Memory B cell (primary cell): ENCODE data around the gene MTIF3.
A peak's percentile ranks its signal among the peaks of the same experiment; 100 is the strongest.

Source experiments
- ATAC-seq: fragments of 150-1000 bp; cut with Tn5 transposase; 2 replicates; pipeline ENCODE4 v1.10.0; 2021; ENCODE audit warnings: low read depth, mild to moderate bottlenecking, moderate library complexity
- DNase-seq, 2 donors: peaks; one replicate each; pipeline ENCODE4 v3.0.0; 2022; ENCODE audit warnings: low spot score in 2 of 2
- H3K27ac Mint-ChIP-seq: one replicate; pipeline ENCODE4 v1.8.0; 2022; ENCODE audit warnings: mild to moderate bottlenecking, moderate library complexity, mixed read lengths
- H3K27me3 Mint-ChIP-seq: one replicate; pipeline ENCODE4 v1.8.0; 2022; ENCODE audit warnings: mixed read lengths
- H3K36me3 Mint-ChIP-seq: one replicate; pipeline ENCODE4 v1.8.0; 2022; ENCODE audit warnings: mild to moderate bottlenecking, mixed read lengths
- H3K4me1 Mint-ChIP-seq: one replicate; pipeline ENCODE4 v1.8.0; 2022; ENCODE audit warnings: mixed read lengths
- H3K4me3 Mint-ChIP-seq: one replicate; pipeline ENCODE4 v1.8.0; 2022; ENCODE audit warnings: mild to moderate bottlenecking, moderate library complexity, mixed read lengths
- H3K9me3 Mint-ChIP-seq: one replicate; pipeline ENCODE4 v1.8.0; 2022; ENCODE audit warnings: mixed read lengths

MTIF3 gene

GRCh38 chr13:27449936-27450828, at the start of gene MTIF3:
MTIF3 (minus strand) TSS chr13:27450564; CDS start chr13:27440448, 10,116 bp downstream.
- H3K9me3 Mint-ChIP-seq: peaks cover 2% of the 10 kb centered on the region
- ATAC-seq (peak; percentile 75), DNase-seq (peak; percentile 94 to 97)
- peak within 1 kb of the TSS; percentile 98 for H3K27ac Mint-ChIP-seq
- peaks cover 35% of the 10 kb centered on the region for H3K4me1 Mint-ChIP-seq
- H3K4me3 Mint-ChIP-seq: peak within 1 kb of the TSS; percentile 95
- H3K27me3 Mint-ChIP-seq: no peaks in the 10 kb centered on the region
- peaks cover 9% of the 10 kb centered on the region for H3K36me3 Mint-ChIP-seq

GRCh38 chr13:27497563-27498230, 47.3 kb upstream of the MTIF3 start:
- Mint-ChIP-seq H3K27me3 (no peaks in the 10 kb centered on the region), H3K9me3 (no peaks in the 10 kb centered on the region), H3K27ac (no peak overlapping the region), H3K4me3 (no peak overlapping the region), H3K36me3 (no peaks in the 10 kb centered on the region), H3K4me1 (no peaks in the 10 kb centered on the region)
- no peak for DNase-seq
- ATAC-seq: no peak

- H3K36me3 Mint-ChIP-seq: no peaks in the 10 kb centered on the region
- no peak overlapping the region for H3K4me3 Mint-ChIP-seq
- DNase-seq (no peak), ATAC-seq (no peak)
- H3K27ac Mint-ChIP-seq: no peak overlapping the region
- H3K27me3 Mint-ChIP-seq: no peaks in the 10 kb centered on the region
- no peaks in the 10 kb centered on the region for H3K4me1 Mint-ChIP-seq
- no peaks in the 10 kb centered on the region for H3K9me3 Mint-ChIP-seq
Observed at GRCh38 chr13:27496536-27497273, 46.3 kb upstream of the MTIF3 start.

- Mint-ChIP-seq H3K36me3 (no peaks in the 10 kb centered on the region), H3K4me3 (no peak overlapping the region), H3K4me1 (no peaks in the 10 kb centered on the region), H3K27me3 (no peaks in the 10 kb centered on the region), H3K27ac (no peak overlapping the region), H3K9me3 (no peaks in the 10 kb centered on the region)
- DNase-seq: no peak
- no peak for ATAC-seq
Observed at GRCh38 chr13:27496006-27496405, 45.6 kb upstream of the MTIF3 start.

- no peaks in the 10 kb centered on the region for H3K27me3 Mint-ChIP-seq
- H3K4me1 Mint-ChIP-seq: no peaks in the 10 kb centered on the region
- ATAC-seq (no peak), DNase-seq (no peak)
- no peaks in the 10 kb centered on the region for H3K36me3 Mint-ChIP-seq
- no peak overlapping the region for H3K27ac Mint-ChIP-seq
- no peak overlapping the region for H3K4me3 Mint-ChIP-seq
- no peaks in the 10 kb centered on the region for H3K9me3 Mint-ChIP-seq
Observed at GRCh38 chr13:27495551-27495950, 45.2 kb upstream of the MTIF3 start.

- ATAC-seq (no peak), DNase-seq (no peak)
- Mint-ChIP-seq H3K4me1 (no peaks in the 10 kb centered on the region), H3K4me3 (no peak overlapping the region), H3K27me3 (no peaks in the 10 kb centered on the region), H3K27ac (no peak overlapping the region), H3K36me3 (no peaks in the 10 kb centered on the region), H3K9me3 (no peaks in the 10 kb centered on the region)
Observed at GRCh38 chr13:27493981-27494380, 43.6 kb upstream of the MTIF3 start.

- no peak overlapping the region for H3K4me3 Mint-ChIP-seq
- H3K4me1 Mint-ChIP-seq: no peaks in the 10 kb centered on the region
- H3K36me3 Mint-ChIP-seq: peaks cover 2% of the 10 kb centered on the region
- ATAC-seq (no peak), DNase-seq (no peak)
- H3K27ac Mint-ChIP-seq: no peak overlapping the region
- no peaks in the 10 kb centered on the region for H3K9me3 Mint-ChIP-seq
- H3K27me3 Mint-ChIP-seq: no peaks in the 10 kb centered on the region
Observed at GRCh38 chr13:27489456-27489855, 39.1 kb upstream of the MTIF3 start.

GRCh38 chr13:27487776-27488175, 37.4 kb upstream of the MTIF3 start:
- ATAC-seq (no peak), DNase-seq (no peak)
- H3K27ac Mint-ChIP-seq: no peak overlapping the region
- peaks cover 5% of the 10 kb centered on the region for H3K4me1 Mint-ChIP-seq
- H3K4me3 Mint-ChIP-seq: no peak overlapping the region
- peaks cover 4% of the 10 kb centered on the region for H3K36me3 Mint-ChIP-seq
- H3K27me3 Mint-ChIP-seq: no peaks in the 10 kb centered on the region
- H3K9me3 Mint-ChIP-seq: no peaks in the 10 kb centered on the region

GRCh38 chr13:27483421-27483820, 33.1 kb upstream of the MTIF3 start:
- peaks cover 4% of the 10 kb centered on the region for H3K36me3 Mint-ChIP-seq
- H3K9me3 Mint-ChIP-seq: peaks cover 3% of the 10 kb centered on the region
- H3K27me3 Mint-ChIP-seq: no peaks in the 10 kb centered on the region
- DNase-seq: no peak
- H3K4me1 Mint-ChIP-seq: peaks cover 14% of the 10 kb centered on the region
- no peak for ATAC-seq
- H3K4me3 Mint-ChIP-seq: peak overlapping the region; percentile 66
- H3K27ac Mint-ChIP-seq: peak overlapping the region; percentile 90

GRCh38 chr13:27482983-27483382, 32.6 kb upstream of the MTIF3 start:
- Mint-ChIP-seq H3K9me3 (peaks cover 3% of the 10 kb centered on the region), H3K4me1 (peaks cover 18% of the 10 kb centered on the region), H3K27me3 (no peaks in the 10 kb centered on the region), H3K27ac (peak overlapping the region; percentile 90), H3K4me3 (peak overlapping the region; percentile 66), H3K36me3 (peaks cover 4% of the 10 kb centered on the region)
- DNase-seq (peak; percentile 35 to 74), ATAC-seq (peak; percentile 100)

- no peak for ATAC-seq
- Mint-ChIP-seq H3K27me3 (no peaks in the 10 kb centered on the region), H3K27ac (peak overlapping the region; percentile 90), H3K4me1 (peaks cover 30% of the 10 kb centered on the region), H3K9me3 (peaks cover 3% of the 10 kb centered on the region), H3K36me3 (peaks cover 4% of the 10 kb centered on the region), H3K4me3 (no peak overlapping the region)
- no peak for DNase-seq
Observed at GRCh38 chr13:27481766-27482165, 31.4 kb upstream of the MTIF3 start.

- DNase-seq: peak; percentile 15 to 18
- Mint-ChIP-seq H3K36me3 (no peaks in the 10 kb centered on the region), H3K27me3 (no peaks in the 10 kb centered on the region), H3K27ac (peak overlapping the region; percentile 84), H3K9me3 (no peaks in the 10 kb centered on the region), H3K4me3 (peak overlapping the region; percentile 75), H3K4me1 (peaks cover 25% of the 10 kb centered on the region)
- ATAC-seq: peak; percentile 93
Observed at GRCh38 chr13:27476943-27477703, 26.8 kb upstream of the MTIF3 start.

GRCh38 chr13:27474751-27475268, 24.4 kb upstream of the MTIF3 start:
- no peak for ATAC-seq
- H3K27ac Mint-ChIP-seq: no peak overlapping the region
- no peaks in the 10 kb centered on the region for H3K9me3 Mint-ChIP-seq
- H3K4me3 Mint-ChIP-seq: no peak overlapping the region
- no peak for DNase-seq
- H3K4me1 Mint-ChIP-seq: peaks cover 19% of the 10 kb centered on the region
- no peaks in the 10 kb centered on the region for H3K36me3 Mint-ChIP-seq
- H3K27me3 Mint-ChIP-seq: no peaks in the 10 kb centered on the region
